KOPT-K1 (cell line): ENCODE results near the gene CEP250.
"Not testable (repeated sequence)": the region's sequence is repeated elsewhere in the genome, so short reads cannot be mapped to it uniquely, and the experiment has no call there.

Experiments
- H3K27ac ChIP-seq: fragments of 200-600 bp; sonication (generic); 2 replicates; pipeline ENCODE4 v1.5.1; 2016; ENCODE audit warnings: antibody characterized with exemption, mild to moderate bottlenecking, low read depth, low read length; ENCODE audit not compliant: poor library complexity, severe bottlenecking
- H3K36me3 ChIP-seq: fragments of 200-600 bp; sonication (generic); 2 replicates; pipeline ENCODE4 v1.5.1; 2017; ENCODE audit warnings: antibody characterized with exemption, mild to moderate bottlenecking, low read length, moderate library complexity; ENCODE audit not compliant: insufficient read depth
- H3K9me3 ChIP-seq: fragments of 200-600 bp; sonication (generic); 2 replicates; pipeline ENCODE4 v1.5.1; 2017; ENCODE audit warnings: antibody characterized with exemption, low read length, mild to moderate bottlenecking; ENCODE audit not compliant: insufficient read depth, poor library complexity, severe bottlenecking

The CEP250 gene

GRCh38 chr20:35444226-35444625 lies 11.2 kb upstream of the CEP250 start:
- Histone ChIP-seq H3K36me3 (no peaks in the 10 kb centered on the region), H3K27ac (no peak overlapping the region), H3K9me3 (no peaks in the 10 kb centered on the region)

GRCh38 chr20:35446356-35447078 lies 8.9 kb upstream of the CEP250 start:
- Histone ChIP-seq H3K27ac (no peak overlapping the region), H3K36me3 (no peaks in the 10 kb centered on the region), H3K9me3 (no peaks in the 10 kb centered on the region)

GRCh38 chr20:35447082-35447789 lies 8.2 kb upstream of the CEP250 start:
- Histone ChIP-seq H3K27ac (no peak overlapping the region), H3K9me3 (no peaks in the 10 kb centered on the region), H3K36me3 (no peaks in the 10 kb centered on the region)

- Histone ChIP-seq H3K27ac (no peak overlapping the region), H3K9me3 (no peaks in the 10 kb centered on the region), H3K36me3 (no peaks in the 10 kb centered on the region)
Observed at GRCh38 chr20:35448788-35449373, 6.5 kb upstream of the CEP250 start.

- H3K27ac ChIP-seq: not testable (repeated sequence)
Observed at GRCh38 chr20:35449855-35450254, 5.5 kb upstream of the CEP250 start.

GRCh38 chr20:35451295-35451694 lies 4.1 kb upstream of the CEP250 start:
- Histone ChIP-seq H3K9me3 (no peaks in the 10 kb centered on the region), H3K36me3 (no peaks in the 10 kb centered on the region), H3K27ac (no peak overlapping the region)

More at GRCh38 chr20:35449855-35450254, 5.5 kb upstream of the CEP250 start:
- not testable (repeated sequence) for H3K9me3 ChIP-seq, H3K36me3 ChIP-seq

GRCh38 chr20:35453647-35454046 lies 1.8 kb upstream of the CEP250 start:
- Histone ChIP-seq H3K9me3 (no peaks in the 10 kb centered on the region), H3K36me3 (no peaks in the 10 kb centered on the region; the same call in 1 of the 2 replicates), H3K27ac (peak overlapping the region; percentile 96)

- not testable (repeated sequence) for H3K27ac ChIP-seq, H3K9me3 ChIP-seq
- peaks cover 25% of the 10 kb centered on the region for H3K36me3 ChIP-seq
Observed at GRCh38 chr20:35456700-35457099, 1.3 kb downstream of the CEP250 start.

- H3K9me3 ChIP-seq, H3K27ac ChIP-seq: not testable (repeated sequence)
- peaks cover 34% of the 10 kb centered on the region for H3K36me3 ChIP-seq
Observed at GRCh38 chr20:35457539-35457938, 2.1 kb downstream of the CEP250 start.

- Histone ChIP-seq H3K36me3 (peaks cover 40% of the 10 kb centered on the region), H3K27ac (no peak overlapping the region), H3K9me3 (no peaks in the 10 kb centered on the region)
Observed at GRCh38 chr20:35458388-35458787, 3.0 kb downstream of the CEP250 start.

- H3K27ac ChIP-seq: no peak overlapping the region
- H3K9me3 ChIP-seq: no peaks in the 10 kb centered on the region
- peaks cover 73% of the 10 kb centered on the region for H3K36me3 ChIP-seq
Observed at GRCh38 chr20:35461620-35462019, 6.2 kb downstream of the CEP250 start.

GRCh38 chr20:35462351-35462750 lies 7.0 kb downstream of the CEP250 start:
- no peak overlapping the region for H3K27ac ChIP-seq
- H3K36me3 ChIP-seq: peaks cover 80% of the 10 kb centered on the region
- no peaks in the 10 kb centered on the region for H3K9me3 ChIP-seq

GRCh38 chr20:35463455-35464300 lies 8.3 kb downstream of the CEP250 start:
- H3K27ac ChIP-seq: no peak overlapping the region
- peaks cover 93% of the 10 kb centered on the region for H3K36me3 ChIP-seq
- no peaks in the 10 kb centered on the region for H3K9me3 ChIP-seq

GRCh38 chr20:35465976-35466375 lies 10.6 kb downstream of the CEP250 start:
- peaks cover 98% of the 10 kb centered on the region for H3K36me3 ChIP-seq
- H3K9me3 ChIP-seq: no peaks in the 10 kb centered on the region
- no peak overlapping the region for H3K27ac ChIP-seq

GRCh38 chr20:35466856-35467255 lies 11.5 kb downstream of the CEP250 start:
- peaks cover 98% of the 10 kb centered on the region for H3K36me3 ChIP-seq
- H3K27ac ChIP-seq: no peak overlapping the region
- no peaks in the 10 kb centered on the region for H3K9me3 ChIP-seq
